Stromal cell of bone marrow (primary cell): ENCODE results near the gene CCDC12.
"Not testable (repeated sequence)": the region's sequence is repeated elsewhere in the genome, so short reads cannot be mapped to it uniquely, and the experiment has no call there.

ENCODE experiments used
- DNase-seq: peaks from one replicate; pipeline ENCODE4 v3.0.0-alpha.2; 2012; ENCODE audit warnings: low read depth

Gene CCDC12

DNA sequence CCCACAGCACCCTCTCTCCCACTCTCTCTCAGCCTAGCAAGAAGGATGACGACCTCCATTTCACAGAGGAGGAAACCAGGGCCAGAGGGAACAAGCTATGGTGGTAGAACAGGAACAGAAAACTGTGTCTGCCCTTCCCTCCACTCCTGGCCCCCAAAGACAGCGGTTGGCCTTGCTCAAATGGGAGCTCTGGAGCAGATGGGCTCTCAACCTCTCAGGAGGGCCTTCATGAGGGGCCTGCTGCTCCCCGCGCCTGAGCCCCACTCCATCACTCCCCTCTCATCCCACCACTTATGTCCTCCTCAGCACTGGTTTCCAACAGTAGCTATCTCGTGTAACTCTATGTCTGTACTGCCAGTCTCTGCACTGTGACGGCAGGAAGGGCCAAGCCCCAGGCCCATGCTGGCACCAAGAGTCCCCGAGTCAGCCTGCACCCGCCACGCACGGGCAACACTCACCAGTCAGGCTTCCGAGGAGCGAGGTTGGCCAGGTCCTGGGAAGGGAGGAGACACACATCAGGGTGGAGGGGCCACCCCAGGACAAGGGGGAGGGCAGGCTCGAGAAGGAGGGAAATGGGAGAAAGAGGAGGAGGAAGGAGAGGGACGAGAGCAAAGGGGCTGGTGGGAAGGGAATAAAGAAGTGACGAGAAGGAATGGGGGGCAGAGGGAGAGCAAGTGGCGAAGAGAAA is 53.5 kb downstream of the CCDC12 start:
- DNase-seq = no peak

DNA sequence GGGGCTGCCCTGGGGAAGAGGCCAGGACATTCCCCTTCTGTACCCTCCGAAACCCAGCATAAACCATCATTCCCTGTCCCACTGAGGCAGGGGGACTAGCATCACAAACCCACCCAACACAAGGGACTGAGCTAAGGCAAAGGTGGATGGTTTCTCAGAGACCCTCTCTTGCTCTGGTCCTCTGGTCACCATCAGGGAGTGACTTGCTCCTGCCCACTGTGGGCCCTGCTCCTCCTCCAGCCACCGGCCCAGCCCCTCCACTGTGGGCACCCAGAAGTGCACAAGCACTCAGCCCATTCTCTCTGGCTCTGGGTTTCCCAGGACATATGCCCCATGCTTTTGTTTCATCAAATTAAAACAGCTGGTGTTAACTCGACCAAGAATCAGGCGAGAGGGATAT is 54.1 kb downstream of the CCDC12 start:
- no peak for DNase-seq

DNA sequence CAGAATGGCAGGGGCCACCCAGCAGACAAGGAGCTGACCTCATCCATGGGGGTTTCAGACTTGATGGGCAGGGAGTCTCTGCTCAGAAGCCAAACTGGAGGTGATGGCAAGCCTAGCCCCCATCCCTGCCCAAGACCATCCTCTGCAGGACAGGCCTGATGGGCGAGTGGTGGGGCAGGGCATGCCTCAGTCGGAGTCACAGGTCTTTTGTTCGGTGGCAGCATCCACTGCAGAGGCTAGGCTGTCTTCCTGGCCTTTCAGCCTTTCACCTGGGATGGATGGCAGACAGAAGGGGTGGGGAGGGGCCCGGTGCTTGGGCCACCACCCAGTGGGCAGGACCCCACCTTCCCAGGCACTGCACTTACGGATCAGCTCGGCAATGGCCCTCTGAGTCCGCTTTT is 54.7 kb downstream of the CCDC12 start:
- DNase-seq = no peak

DNA sequence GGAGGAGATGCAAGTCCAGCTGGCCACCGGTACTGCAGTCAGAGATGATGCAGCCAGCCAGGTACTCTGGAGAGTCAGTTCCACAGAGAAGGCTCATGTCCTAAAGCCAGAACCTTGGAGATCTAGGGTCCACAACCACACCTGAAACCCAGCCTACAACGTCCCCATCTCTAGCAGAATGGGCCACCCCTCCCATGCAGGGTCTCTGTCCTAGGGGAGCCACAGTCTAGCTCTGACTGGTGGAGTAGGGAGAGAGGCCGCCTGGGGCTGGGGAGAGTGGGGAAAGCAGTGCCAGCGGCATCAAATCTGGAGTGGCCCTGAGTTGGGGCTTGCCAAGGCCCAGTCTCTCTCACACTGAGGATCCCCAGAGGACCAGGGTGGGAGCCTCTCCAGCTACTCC is 55.5 kb downstream of the CCDC12 start:
- DNase-seq = no peak

DNA sequence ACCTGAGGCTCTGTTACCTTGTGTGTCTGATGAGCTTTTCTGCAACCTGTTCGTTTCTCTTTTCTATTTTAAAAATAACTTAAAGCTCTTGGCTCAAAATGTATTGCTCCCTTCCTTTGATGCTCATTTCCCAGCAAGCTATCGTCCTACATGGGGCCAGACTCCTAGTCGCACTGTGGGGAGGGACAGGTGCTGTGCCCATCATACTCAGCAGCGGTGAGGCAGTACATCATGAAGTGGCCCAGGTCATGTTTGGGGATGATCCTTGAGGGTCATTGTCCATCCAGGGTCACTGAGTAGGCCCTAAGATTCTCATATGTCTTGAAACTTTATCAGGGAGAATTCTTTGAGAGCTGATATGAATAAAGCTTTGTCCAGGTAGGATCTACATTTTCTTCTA is 57.9 kb downstream of the CCDC12 start:
- no peak for DNase-seq

DNA sequence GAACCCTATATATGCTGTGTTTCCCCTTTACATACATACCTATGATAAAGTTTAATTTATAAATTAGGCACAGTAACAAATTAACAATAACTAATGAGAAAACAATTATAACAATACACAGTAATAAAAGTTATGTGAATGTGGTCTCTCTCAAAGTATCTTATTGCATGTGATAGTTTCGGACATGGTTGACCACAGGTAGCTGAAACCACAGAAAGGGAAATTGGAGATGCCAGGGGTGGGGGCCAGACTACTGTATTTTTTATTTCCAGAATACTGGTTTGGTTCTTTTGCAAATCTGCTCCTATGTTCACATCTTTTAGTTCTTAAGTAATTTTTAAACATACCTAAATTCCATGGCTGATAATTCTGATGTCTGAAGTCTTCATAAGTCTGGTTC is 58.3 kb downstream of the CCDC12 start:
- DNase-seq = no peak

DNA sequence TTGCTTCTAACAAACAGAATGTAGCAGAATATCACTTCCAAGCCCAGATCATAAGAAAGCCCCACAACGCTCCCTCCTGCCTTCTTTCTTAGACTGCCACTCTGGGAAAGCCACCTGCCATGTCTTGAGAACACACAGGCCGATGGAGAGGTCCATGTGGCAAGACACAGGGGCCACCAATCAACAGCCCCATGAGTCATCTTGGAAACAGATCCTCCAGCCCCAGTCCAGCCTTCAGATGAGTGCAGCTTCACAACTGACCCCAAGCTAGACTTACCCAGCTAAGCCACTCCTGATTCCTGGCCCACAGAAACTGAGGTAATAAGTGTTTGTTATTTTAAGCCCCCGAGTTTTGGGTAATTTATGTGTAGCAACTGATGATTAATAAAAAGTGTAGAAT is 59.3 kb downstream of the CCDC12 start:
- DNase-seq = no peak

DNA sequence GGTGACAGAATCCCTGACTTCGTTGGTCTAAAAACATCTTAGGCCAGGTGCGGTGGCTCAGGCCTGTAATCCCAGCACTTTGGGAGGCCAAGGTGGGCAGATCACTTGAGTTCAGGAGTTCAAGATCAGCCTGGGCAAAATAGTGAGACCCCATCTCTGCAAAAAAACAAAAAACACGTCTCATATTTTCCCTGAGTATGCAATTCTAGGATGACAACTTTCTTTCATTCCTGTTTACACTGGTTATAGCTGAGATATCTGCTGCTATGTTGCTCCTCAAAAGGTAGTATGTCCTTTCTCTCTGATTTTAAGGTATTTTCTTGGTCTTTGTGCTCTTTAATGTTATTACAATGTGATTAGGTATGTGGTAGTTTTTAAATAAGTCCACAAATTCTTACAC is 59.7 kb downstream of the CCDC12 start:
- DNase-seq = no peak

DNA sequence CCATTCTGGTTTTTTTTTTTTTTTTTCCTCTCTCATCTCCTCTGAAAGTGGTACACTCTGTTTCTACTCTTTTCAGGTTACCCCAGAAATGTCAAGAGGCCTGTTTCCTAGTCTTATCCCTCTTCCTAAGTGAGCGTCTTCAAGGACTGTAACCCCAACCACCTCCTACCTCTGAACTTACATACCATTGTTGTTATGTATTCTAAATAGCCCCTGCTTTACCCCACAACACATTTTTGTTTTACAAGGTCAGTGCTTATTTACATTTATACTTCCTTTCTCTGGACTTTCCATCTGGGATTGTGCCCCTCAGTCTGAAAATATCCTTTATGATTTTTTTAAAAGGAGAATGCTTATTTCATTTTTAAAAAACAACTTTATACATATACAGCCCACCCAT is 60.3 kb downstream of the CCDC12 start:
- DNase-seq = no peak

DNA sequence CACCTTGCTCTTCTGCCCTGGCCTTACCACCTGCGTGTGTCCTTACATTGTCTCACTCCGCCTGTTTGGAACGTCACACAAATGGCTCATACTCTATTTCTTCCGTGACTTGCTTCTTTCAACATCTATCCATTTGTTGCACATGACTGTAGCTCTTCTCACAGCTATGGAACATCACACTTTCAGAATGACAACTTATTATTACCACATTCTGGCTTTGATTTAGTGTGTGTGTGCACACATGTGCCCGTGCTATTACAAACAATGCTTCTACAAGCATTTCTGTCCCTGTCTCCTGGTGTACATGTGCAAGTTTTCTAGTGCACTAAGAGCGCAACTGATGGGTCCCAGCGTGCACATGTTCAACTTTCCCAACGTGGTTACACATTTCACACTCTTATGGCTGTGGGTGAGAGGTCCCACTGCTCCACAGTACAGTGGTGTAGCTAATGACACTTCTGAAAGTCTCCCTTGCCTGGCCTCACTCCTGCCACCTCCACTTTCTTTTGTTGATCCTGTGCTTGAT is 61.2 kb downstream of the CCDC12 start:
- DNase-seq = no peak

DNA sequence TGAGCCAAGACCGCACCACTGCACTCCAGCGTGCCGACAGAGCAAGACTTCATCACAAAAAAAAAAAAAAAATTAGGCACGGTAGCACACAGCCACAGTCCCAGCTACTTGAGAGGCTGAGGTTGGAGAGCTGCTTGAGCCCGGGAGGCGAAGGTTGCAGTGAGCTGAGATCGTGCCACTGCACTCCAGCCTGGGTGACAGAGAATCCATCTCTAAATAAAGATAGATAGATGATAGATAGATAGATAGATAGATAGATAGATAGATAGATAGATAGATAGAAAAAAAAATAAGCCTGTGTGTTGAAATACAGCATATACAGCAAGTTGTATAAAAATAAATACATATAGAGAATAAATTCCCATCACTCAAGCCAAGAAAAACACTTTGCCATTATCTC is 61.7 kb downstream of the CCDC12 start:
- no peak for DNase-seq

DNA sequence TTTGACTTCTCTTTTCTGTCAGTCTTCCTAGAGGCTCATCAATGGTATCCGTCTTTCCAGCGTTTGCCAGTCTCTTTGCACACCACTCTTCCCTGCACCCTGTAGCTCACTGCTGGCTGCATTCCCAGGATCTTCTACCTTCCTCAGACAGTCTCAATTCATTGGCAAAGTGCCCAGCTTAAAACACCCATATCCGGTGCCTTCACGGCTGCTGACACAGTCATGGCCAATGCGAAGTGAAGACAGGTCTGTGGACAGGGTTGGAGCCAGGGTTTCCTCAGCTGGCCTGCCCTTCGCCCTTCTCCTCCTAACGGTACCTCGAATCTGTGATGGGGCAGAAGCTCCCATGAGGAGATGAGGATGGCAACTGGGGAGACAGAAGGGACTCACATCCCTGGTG is 62.9 kb downstream of the CCDC12 start:
- DNase-seq = no peak

DNA sequence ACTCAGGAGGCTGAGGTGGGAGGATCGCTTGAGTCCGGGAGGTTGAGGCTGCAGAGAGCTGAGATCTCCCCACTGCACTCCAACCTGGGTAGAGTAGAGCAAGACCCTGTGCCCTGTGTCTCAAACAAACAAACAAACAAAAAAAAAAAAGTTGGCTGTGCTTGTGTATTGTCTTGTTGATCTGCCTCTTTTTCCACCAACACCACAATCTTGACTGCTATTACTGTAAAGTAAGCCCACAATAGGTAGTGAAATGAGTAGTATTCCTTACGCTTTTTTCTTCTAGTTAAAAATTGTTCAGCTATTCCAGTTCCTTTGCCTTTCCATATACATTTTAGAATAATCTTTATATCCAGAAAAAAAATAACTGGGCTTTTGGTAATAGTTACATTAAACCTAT is 63.6 kb downstream of the CCDC12 start:
- no peak for DNase-seq

DNA sequence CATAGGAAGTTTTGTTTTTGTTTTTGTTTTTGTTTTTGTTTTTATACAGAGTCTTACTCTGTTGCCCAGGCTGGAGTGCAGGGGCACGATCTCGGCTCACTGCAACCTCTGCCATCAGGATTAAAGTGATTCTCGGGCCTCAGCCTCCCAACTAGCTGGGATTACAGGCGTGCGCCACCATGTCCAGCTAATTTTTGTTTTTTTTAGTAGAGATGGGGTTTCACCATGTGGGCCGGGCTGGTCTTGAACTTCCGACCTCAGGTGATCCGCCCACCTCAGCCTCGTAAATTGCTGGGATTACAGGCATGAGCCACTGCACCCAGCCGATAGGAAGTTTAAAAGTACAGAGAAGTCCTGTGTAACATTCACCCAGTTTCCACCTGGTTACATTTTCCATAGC is 65.6 kb downstream of the CCDC12 start:
- DNase-seq = not testable (repeated sequence)

DNA sequence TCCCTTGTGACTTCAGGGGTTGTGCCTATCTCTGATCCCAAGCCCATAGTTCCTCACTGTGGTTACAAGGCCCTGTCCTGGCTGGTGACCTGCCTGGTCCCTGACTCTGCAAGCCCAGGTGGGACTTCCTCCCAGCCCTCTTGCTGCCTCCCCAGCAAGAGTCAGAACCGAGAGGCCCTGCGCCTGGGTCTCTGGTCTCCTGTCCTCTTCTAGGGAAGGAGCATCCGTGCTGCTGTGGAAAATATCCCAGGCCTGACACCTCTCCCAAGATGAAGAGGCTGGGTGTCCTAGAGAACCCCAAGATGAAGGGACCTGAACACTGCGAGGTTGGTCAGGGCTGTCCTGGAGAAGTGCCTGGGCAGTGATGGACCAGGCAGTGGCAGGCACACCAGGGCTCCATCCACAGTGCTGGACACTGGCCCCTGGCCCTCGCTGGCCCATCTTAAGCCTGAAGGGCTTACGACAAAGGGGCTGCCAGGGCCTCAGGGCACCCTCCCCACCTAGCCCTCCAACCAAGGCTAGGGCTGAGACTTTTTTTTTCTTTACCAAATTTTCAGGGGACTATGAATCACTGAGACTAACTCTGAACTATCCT is 66.3 kb downstream of the CCDC12 start:
- no peak for DNase-seq

DNA sequence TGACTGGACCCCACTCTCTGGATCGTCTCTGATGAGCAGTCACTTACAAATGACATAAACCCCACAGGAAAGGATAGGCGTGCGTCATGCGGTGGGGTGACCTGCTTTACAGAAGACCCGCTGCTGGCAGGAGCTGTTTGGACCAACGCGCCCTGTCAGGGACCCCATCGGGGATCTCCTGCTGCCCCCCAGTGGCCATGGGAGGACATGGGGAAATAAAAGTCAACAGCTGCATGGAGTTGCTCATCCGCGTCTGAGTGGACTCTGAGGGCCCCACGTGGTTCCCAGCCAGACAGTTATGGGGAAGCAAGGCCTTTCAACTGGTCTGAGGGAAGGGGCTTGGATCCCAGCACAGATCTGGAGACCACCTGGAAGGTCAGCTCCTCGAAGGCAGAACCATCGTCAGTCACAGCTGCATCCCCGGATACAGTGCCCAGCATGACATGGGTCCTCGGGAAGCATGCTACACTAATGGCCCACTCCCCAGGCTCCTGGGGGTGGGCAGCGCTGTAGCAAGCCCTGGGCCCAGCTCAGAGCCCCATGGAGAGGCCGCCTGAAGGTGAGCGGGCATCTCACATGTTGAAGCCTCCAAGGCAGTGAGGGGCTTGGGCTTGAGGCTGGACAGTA is 66.9 kb downstream of the CCDC12 start:
- peak; percentile 75 for DNase-seq

DNA sequence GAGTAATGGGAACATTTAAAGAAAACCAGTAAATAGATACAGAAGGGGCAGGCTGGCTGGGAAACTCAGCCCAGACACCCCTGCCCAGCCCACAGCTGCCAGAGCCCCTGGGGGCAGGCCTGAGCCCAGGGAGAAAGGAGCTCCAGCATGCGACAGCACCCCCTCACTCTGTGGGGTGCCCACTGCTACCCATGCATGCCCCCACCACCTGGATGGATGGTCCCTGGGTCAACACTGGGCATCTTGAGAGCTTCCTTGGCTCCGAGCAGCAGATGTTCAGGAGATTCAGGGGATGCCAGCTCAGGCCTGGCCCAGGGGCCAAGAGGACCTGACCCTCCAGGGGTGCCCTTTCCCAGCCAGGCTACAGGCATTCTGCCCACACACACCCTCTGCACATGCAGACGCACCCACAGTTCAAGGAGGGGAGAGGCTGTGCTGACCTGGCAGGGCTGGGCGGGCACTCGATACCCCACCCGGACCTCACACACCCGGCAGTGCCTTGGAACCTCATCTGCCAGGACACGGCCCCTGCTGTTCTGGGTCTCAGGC is 67.5 kb downstream of the CCDC12 start:
- no peak for DNase-seq

DNA sequence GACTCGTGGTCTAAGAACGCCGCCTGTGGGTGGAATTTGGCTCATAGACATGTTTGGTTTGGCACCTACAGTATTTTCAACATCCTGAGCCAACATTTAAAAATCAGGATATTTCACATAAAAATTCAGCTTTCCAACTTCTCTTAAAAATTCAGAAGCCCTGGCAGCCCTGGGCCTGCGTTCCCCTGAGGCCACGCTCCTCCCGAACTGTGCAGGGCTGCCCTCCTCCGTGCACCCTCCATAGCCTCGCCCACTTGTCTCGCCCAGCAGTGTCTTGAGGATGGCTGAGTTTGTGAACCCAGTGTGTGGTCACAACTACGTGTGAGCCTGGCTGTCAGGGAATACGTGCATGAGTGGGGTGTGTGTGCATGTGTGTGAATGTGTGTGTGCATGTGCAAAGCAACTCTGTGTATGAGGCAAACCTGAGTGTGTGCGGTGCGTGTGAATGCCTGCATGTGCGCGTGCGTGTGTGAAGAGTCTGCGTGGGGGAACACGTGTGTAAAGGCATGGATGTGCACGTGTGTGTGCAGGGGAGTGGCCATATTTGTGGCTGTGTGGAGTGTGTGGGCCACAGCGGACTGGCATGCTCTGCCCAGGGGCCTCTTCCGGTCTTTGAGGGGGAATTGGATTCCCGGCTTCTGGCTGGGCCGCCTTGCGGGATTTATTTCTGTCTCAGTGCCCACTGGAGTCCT is 68.1 kb downstream of the CCDC12 start:
- peak; percentile 71 for DNase-seq

DNA sequence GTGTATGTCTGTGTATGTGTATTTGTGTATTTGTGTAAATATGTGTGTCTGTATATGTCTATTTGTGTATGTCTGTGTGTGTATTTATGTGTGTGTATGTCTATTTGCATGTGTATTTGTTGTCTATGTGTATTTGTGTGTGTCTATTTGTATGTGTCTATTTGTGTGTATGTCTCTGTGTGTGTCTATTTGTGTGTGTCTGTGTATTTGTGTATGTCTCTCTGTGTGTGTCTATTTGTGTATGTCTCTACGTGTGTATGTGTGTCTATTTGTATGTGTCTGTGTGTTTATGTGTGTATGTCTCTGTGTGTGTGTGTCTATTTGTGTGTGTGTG is 68.6 kb downstream of the CCDC12 start:
- DNase-seq = no peak

DNA sequence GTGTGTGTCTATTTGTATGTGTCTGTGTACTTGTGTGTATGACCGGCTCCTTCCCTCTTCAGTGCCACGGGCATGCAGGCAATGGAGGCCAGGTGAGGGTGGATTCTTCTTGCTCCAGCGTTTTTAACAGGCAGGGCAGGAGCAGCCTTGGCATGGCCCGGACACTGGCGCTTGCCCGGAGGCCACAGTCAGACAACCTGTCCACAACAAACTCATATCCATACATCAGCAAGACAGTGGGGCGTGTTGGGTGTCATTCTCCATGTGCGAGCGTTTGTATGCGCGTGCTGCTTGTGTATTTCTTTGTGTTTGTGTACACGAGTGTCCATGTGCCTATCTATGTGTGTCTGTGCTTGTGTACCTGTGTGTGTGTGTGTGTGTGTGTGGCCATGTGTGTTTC is 69.3 kb downstream of the CCDC12 start:
- no peak for DNase-seq

DNA sequence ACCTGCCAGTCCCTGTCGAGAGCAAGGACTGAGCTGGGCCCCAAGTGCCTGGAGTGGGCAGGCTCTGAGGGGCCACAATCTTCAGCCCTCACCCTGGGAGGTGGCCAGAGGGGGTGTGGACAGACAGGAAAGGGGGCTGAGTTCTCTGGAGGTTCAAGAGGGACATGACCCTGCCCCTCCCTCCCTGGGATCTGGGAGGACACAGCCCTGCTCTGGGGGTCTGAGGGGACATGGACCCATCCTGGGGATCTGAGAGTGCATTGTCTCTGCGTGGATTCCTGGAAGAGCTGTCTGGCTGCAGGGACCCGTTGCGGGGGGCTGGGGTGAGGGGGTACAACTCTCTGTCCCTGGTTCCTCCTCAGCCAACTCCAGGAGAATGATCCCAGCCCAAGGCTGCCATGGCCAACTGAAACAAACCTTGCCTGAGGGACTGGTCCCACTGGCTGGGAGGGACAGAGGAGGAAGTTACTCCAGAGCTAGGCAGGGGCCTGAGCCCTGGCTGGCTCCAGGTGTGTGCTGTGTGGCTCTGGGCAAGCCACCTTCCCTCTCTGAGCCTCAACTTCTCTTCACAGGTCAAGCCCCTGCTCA is 70.0 kb downstream of the CCDC12 start:
- no peak for DNase-seq

DNA sequence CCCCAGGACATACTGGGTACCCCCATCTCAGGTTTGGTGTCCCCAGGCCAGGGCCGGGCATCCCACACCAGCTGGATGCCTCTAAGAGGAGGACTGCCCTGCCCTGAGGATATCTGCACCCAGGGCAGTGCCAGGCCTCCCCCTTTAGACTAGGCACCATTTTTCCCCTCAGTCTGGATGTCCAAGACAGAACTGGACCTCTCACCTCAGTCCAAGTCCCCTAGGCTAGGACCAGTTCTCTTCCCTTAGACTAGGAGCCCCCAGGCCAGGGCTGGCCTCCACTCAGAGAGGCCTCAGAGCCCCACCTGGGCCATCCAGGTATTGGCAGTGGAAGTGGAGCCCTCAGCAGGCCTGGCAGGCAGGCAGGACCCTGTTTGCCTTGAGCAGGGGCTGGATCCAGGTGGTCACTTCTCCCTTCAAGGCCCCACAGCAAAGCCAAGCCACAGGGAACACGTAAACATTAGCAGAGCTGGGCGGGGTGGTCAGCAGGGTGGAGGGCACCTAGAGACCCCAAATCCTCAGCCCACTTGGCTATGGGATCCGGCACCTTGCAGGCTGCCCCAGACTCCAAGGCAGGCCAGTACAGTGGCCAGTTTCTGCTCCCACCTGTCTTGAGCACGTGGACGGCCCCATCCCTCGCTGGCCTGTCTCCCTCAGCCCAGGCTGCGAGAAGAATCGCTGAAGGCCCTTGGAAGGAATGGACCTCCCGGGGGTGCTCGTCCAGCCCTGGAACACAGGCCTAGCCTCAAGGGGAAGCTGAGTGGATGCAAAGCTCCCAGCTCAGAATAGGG is 70.7 kb downstream of the CCDC12 start:
- no peak for DNase-seq
